WTC11 (cell line): ENCODE results near the gene CUL4A. TPM values are rescaled to one million over a fixed set of nuclear protein-coding genes. Genes with fewer than 3 reads are reported as not detected.

ENCODE experiments used
- ATAC-seq: fragments of 200-7000 bp; cut with Tn5 transposase; 2 replicates; pipeline ENCODE4 v1.10.0; 2021; ENCODE audit warnings: mild to moderate bottlenecking, moderate library complexity
- CTCF ChIA-PET: fragments of 300-600 bp; sonication (Branson Sonifier 250); formaldehyde crosslinking; loops from one replicate; lab custom pipeline; 2021; ENCODE audit warnings: antibody characterized with exemption; lab: Charles Lee
- POLR2A ChIA-PET: fragments of 350-600 bp; sonication (Branson Sonifier 250); formaldehyde crosslinking; loops from one replicate; lab custom pipeline; 2021; ENCODE audit warnings: antibody characterized with exemption; lab: Charles Lee
- DNase-seq: peaks from one replicate; pipeline ENCODE4 v3.0.0; 2021; ENCODE audit warnings: low spot score
- H3K27ac Mint-ChIP-seq: 2 replicates; pipeline ENCODE4 v1.8.0; 2021; ENCODE audit warnings: mixed read lengths
- H3K27me3 Mint-ChIP-seq: 2 replicates; pipeline ENCODE4 v1.8.0; 2021; ENCODE audit warnings: low read depth, mild to moderate bottlenecking, moderate library complexity, mixed read lengths
- H3K36me3 Mint-ChIP-seq: 2 replicates; pipeline ENCODE4 v1.8.0; 2021; ENCODE audit warnings: mixed read lengths
- H3K4me1 Mint-ChIP-seq: 2 replicates; pipeline ENCODE4 v1.8.0; 2022; ENCODE audit warnings: mixed read lengths
- H3K4me3 Mint-ChIP-seq: 2 replicates; pipeline ENCODE4 v1.8.0; 2021; ENCODE audit warnings: mild to moderate bottlenecking, moderate library complexity, mixed read lengths
- H3K9me3 Mint-ChIP-seq: 2 replicates; pipeline ENCODE4 v1.8.0; 2021; ENCODE audit warnings: mixed read lengths
- AR ChIP-seq: fragments of 250-450 bp; sonication (Bioruptor Pico); IDR thresholded peaks from 2 replicates; pipeline ENCODE4 v1.9.0; 2021; ENCODE audit warnings: mild to moderate bottlenecking
- ARID4B ChIP-seq: sonication (generic); formaldehyde crosslinking; IDR thresholded peaks from 2 replicates; pipeline ENCODE4 v1.8.0; 2023; ENCODE audit warnings: missing genetic modification reagents, mild to moderate bottlenecking, borderline replicate concordance
- ATF6 ChIP-seq: sonication (generic); formaldehyde crosslinking; IDR thresholded peaks from 2 replicates; pipeline ENCODE4 v1.8.1; 2023; ENCODE audit warnings: mild to moderate bottlenecking, missing genetic modification reagents
- CTCF ChIP-seq: fragments of 200-600 bp; IDR thresholded peaks from 2 replicates; pipeline ENCODE4 v1.8.0; 2022; ENCODE audit warnings: antibody characterized with exemption
- E2F4 ChIP-seq: sonication (generic); formaldehyde crosslinking; IDR thresholded peaks from 2 replicates; pipeline ENCODE4 v1.8.1; 2022; ENCODE audit warnings: low read depth, mild to moderate bottlenecking, moderate library complexity, missing genetic modification reagents, borderline replicate concordance
- ETV6 ChIP-seq: sonication (generic); formaldehyde crosslinking; IDR thresholded peaks from 2 replicates; pipeline ENCODE4 v1.8.1; 2022; ENCODE audit warnings: mild to moderate bottlenecking, missing genetic modification reagents
- FOXJ3 ChIP-seq: sonication (generic); formaldehyde crosslinking; IDR thresholded peaks from 2 replicates; pipeline ENCODE4 v1.9.0; 2021; ENCODE audit warnings: missing genetic modification reagents, mild to moderate bottlenecking, borderline replicate concordance
- FOXP1 ChIP-seq: sonication (generic); formaldehyde crosslinking; IDR thresholded peaks from 2 replicates; pipeline ENCODE4 v1.8.0; 2022; ENCODE audit warnings: missing genetic modification reagents, mild to moderate bottlenecking, moderate library complexity, borderline replicate concordance
- GRHL2 ChIP-seq: fragments of 250-450 bp; sonication (Bioruptor Pico); IDR thresholded peaks from 2 replicates; pipeline ENCODE4 v1.8.0; 2022; ENCODE audit warnings: mild to moderate bottlenecking, moderate library complexity; ENCODE audit not compliant: insufficient replicate concordance, severe bottlenecking
- KAT7 ChIP-seq: sonication (generic); formaldehyde crosslinking; IDR thresholded peaks from 2 replicates; pipeline ENCODE4 v1.8.1; 2023; ENCODE audit warnings: missing genetic modification reagents, mild to moderate bottlenecking, borderline replicate concordance
- NFE2L1 ChIP-seq: sonication (generic); formaldehyde crosslinking; IDR thresholded peaks from 2 replicates; pipeline ENCODE4 v1.8.1; 2023; ENCODE audit warnings: missing genetic modification reagents
- RORB ChIP-seq: fragments of 250-450 bp; sonication (Bioruptor Pico); IDR thresholded peaks from 2 replicates; pipeline ENCODE4 v1.9.0; 2021; ENCODE audit warnings: mild to moderate bottlenecking
- SMAD3 ChIP-seq: sonication (generic); formaldehyde crosslinking; IDR thresholded peaks from 2 replicates; pipeline ENCODE4 v1.8.0; 2022; ENCODE audit warnings: missing genetic modification reagents, mild to moderate bottlenecking, borderline replicate concordance
- SP1 ChIP-seq: sonication (generic); formaldehyde crosslinking; conservative IDR thresholded peaks from 2 replicates; pipeline ENCODE4 v1.8.1; 2022; ENCODE audit warnings: missing genetic modification reagents
- STAT6 ChIP-seq: sonication (generic); formaldehyde crosslinking; conservative IDR thresholded peaks from 2 replicates; pipeline ENCODE4 v1.8.1; 2023; ENCODE audit warnings: mild to moderate bottlenecking, low read depth, missing genetic modification reagents, moderate library complexity
- ZNF263 ChIP-seq: sonication (generic); formaldehyde crosslinking; IDR thresholded peaks from 2 replicates; pipeline ENCODE4 v1.8.1; 2022; ENCODE audit warnings: low read depth, mild to moderate bottlenecking, moderate library complexity, missing genetic modification reagents
- ZNF423 ChIP-seq: fragments of 250-450 bp; sonication (Bioruptor Pico); IDR thresholded peaks from 2 replicates; pipeline ENCODE4 v2.1.2; 2022; ENCODE audit warnings: mild to moderate bottlenecking, moderate library complexity
- ZNF512 ChIP-seq: sonication (generic); formaldehyde crosslinking; IDR thresholded peaks from 2 replicates; pipeline ENCODE4 v1.8.1; 2022; ENCODE audit warnings: missing genetic modification reagents, borderline replicate concordance
- total RNA-seq: library from RNA; stranded (reverse); gene quantifications from 3 replicates; pipeline ENCODE4 v1.2.3, GENCODE V29; 2021

The CUL4A gene
- total RNA-seq, 1 experiment from 2014 or later: 99.9 TPM

GRCh38 chr13:113166681-113167080 is 42.7 kb upstream of the CUL4A start:
- no peak for TF ChIP-seq NFE2L1 (CRISPR knock-in tag)
- no peak for TF ChIP-seq SP1 (CRISPR knock-in tag)
- TF ChIP-seq ZNF512 (CRISPR knock-in tag): no peak
- TF ChIP-seq ETV6: no peak
- no peak for TF ChIP-seq E2F4 (CRISPR knock-in tag)
- no peak for TF ChIP-seq ARID4B (CRISPR knock-in tag)
- TF ChIP-seq AR: no peak
- ChIA-PET CTCF (interaction anchor here (1.2 kb wide), 1 partner anchor 76 kb away, joined by 3 read pairs; no protein-coding TSS in a partner anchor), POLR2A (interaction anchor here (0.5 kb wide), 1 partner anchor 920 kb away, joined by 3 read pairs; no protein-coding TSS in a partner anchor)
- ATAC-seq (no peak), DNase-seq (no peak)
- H3K4me1 Mint-ChIP-seq: peaks cover 22% of the 10 kb centered on the region
- H3K27ac Mint-ChIP-seq: no peak overlapping the region
- H3K9me3 Mint-ChIP-seq: no peaks in the 10 kb centered on the region
- no peaks in the 10 kb centered on the region; the same call in 1 of the 2 replicates for H3K27me3 Mint-ChIP-seq
- H3K36me3 Mint-ChIP-seq: peaks cover 22% of the 10 kb centered on the region
- H3K4me3 Mint-ChIP-seq: no peak overlapping the region

GRCh38 chr13:113167155-113167554 is 42.3 kb upstream of the CUL4A start:
- no peak for DNase-seq
- POLR2A ChIA-PET: interaction anchor here (0.5 kb wide), 1 partner anchor 920 kb away, joined by 3 read pairs; no protein-coding TSS in a partner anchor
- no peak for TF ChIP-seq ATF6 (CRISPR knock-in tag)
- no peak for TF ChIP-seq FOXP1 (CRISPR knock-in tag)
- TF ChIP-seq ZNF263 (CRISPR knock-in tag): no peak
- no peak for TF ChIP-seq CTCF
- TF ChIP-seq KAT7: no peak
- TF ChIP-seq ZNF423 (CRISPR knock-in tag): no peak
- no peak for TF ChIP-seq GRHL2 (CRISPR knock-in tag)
- TF ChIP-seq SMAD3: no peak
- TF ChIP-seq STAT6 (CRISPR knock-in tag): no peak
- TF ChIP-seq RORB (CRISPR knock-in tag): no peak
- TF ChIP-seq FOXJ3 (CRISPR knock-in tag): no peak

More at GRCh38 chr13:113167155-113167554, 42.3 kb upstream of the CUL4A start:
- Mint-ChIP-seq H3K4me3 (no peak overlapping the region), H3K9me3 (no peaks in the 10 kb centered on the region), H3K27ac (no peak overlapping the region), H3K4me1 (peaks cover 22% of the 10 kb centered on the region), H3K36me3 (peaks cover 23% of the 10 kb centered on the region), H3K27me3 (no peaks in the 10 kb centered on the region; the same call in 1 of the 2 replicates)
- CTCF ChIA-PET: interaction anchor here (1.2 kb wide), 1 partner anchor 77 kb away, joined by 3 read pairs; no protein-coding TSS in a partner anchor
- no peak for ATAC-seq
